GM23248 (cell line): ENCODE results near the gene M1AP.

Source experiments
- EZH2 ChIP-seq: fragments of 200-600 bp; sonication (generic); IDR thresholded peaks from 2 replicates; pipeline ENCODE4 v1.6.1; 2018; ENCODE audit warnings: antibody characterized with exemption, mild to moderate bottlenecking; ENCODE audit not compliant: insufficient read depth, poor library complexity, severe bottlenecking
- EZH2phosphoT487 ChIP-seq: fragments of 200-600 bp; sonication (generic); IDR thresholded peaks from 2 replicates; pipeline ENCODE4 v1.6.1; 2018; ENCODE audit warnings: antibody characterized with exemption, moderate library complexity, mild to moderate bottlenecking, low read depth; ENCODE audit not compliant: insufficient read depth

DNA sequence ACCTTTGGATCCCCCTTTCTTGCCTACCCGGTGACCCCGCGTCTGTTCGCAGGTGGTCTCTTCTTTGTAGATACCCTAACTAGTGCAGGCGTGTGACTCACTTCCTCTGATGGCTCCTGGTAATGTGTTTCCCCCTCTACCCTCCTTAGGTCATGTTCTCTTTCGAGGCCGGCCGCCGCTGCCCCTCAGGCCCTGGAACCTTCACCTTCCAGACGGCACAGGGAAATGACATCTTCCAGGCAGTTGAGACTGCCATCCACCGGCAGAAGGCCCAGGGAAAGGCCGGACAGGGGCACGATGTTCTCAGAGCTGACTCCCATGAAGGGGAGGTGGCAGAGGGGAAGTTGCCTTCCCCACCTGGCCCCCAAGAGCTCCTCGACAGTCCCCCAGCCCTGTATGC, 92.0 kb downstream of the M1AP start:
- TF ChIP-seq EZH2 (no peak), EZH2phosphoT487 (no peak)
